AML-193 (cell line): ENCODE data around the gene ZNF469.

Source experiments
- DNase-seq, 2 experiments: peaks; one replicate each; lab custom pipeline; 2025; lab: John Stamatoyannopoulos, UW

The ZNF469 gene

GRCh38 chr16:88382491-88383400 lies at the start of gene ZNF469:
TSS of gene ZNF469 (plus strand) at chr16:88382959. CDS start at chr16:88427471, 44,512 bp downstream.
- no peak for DNase-seq

GRCh38 chr16:88333848-88334777 lies 48.6 kb upstream of the ZNF469 start:
- DNase-seq = no peak

GRCh38 chr16:88334778-88335720 lies 47.7 kb upstream of the ZNF469 start:
- DNase-seq = no peak

- no peak for DNase-seq
Observed at GRCh38 chr16:88337021-88337420, 45.7 kb upstream of the ZNF469 start.

- DNase-seq = no peak
Observed at GRCh38 chr16:88337538-88337937, 45.2 kb upstream of the ZNF469 start.

GRCh38 chr16:88338111-88338510 lies 44.6 kb upstream of the ZNF469 start:
- DNase-seq = no peak

- DNase-seq = no peak
Observed at GRCh38 chr16:88338896-88339295, 43.9 kb upstream of the ZNF469 start.

- DNase-seq = no peak
Observed at GRCh38 chr16:88339930-88340754, 42.6 kb upstream of the ZNF469 start.

GRCh38 chr16:88340755-88341150 lies 42.0 kb upstream of the ZNF469 start:
- no peak for DNase-seq

GRCh38 chr16:88341551-88342290 lies 41.0 kb upstream of the ZNF469 start:
- no peak for DNase-seq

- no peak for DNase-seq
Observed at GRCh38 chr16:88342491-88342890, 40.3 kb upstream of the ZNF469 start.

- DNase-seq = no peak
Observed at GRCh38 chr16:88343271-88343791, 39.4 kb upstream of the ZNF469 start.

GRCh38 chr16:88344411-88345030 lies 38.2 kb upstream of the ZNF469 start:
- DNase-seq = no peak

- no peak for DNase-seq
Observed at GRCh38 chr16:88345031-88345720, 37.6 kb upstream of the ZNF469 start.

GRCh38 chr16:88345721-88346560 lies 36.8 kb upstream of the ZNF469 start:
- DNase-seq = no peak

- no peak for DNase-seq
Observed at GRCh38 chr16:88346680-88347505, 35.9 kb upstream of the ZNF469 start.
